GM12875 (cell line): ENCODE results near the gene EPHA7.

Source experiments
- H3K4me3 ChIP-seq: one replicate; pipeline ENCODE4 v1.5.1; 2011; ENCODE audit warnings: low read depth, low read length, control low read depth
- TF ChIP-seq, protein P1 (sequence below): IDR thresholded peaks from 2 replicates; pipeline ENCODE4 v1.5.1; 2011; ENCODE audit warnings: low read depth, mild to moderate bottlenecking, control low read depth, inconsistent platforms, low read length, moderate library complexity, borderline replicate concordance; ENCODE audit not compliant: insufficient read depth

The EPHA7 gene

DNA sequence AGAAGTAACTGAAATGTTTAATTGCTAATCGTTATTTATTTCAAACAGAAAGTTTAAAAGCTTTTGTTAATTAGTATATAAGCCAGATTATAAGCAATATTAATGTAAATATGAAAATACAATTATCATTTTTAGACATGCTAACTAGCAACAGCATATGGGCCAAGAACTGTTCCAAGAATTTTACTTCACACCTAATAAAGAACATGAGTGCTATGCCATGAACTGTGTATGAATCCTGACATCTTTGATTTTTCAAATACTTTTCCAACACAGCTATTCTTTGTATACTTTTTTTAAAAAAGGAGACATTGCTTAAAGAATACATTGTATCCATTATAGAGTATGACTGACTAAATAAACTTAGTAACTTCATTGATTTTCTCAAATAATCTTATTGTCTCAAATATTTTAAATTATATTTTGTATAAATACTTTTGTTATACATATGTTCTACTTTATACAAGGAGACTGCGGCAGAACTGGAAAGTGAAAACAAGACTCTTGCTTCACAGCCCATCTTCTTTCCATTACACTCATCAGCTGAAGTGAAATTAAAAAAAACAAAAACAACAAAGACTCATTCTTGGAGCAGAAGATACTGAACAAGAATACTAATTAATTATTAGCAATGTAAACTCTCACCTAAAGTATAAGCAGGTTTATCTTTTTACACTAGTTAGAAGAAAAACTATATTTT is 89.9 kb downstream of the EPHA7 start:
- TF ChIP-seq, protein P1, sequence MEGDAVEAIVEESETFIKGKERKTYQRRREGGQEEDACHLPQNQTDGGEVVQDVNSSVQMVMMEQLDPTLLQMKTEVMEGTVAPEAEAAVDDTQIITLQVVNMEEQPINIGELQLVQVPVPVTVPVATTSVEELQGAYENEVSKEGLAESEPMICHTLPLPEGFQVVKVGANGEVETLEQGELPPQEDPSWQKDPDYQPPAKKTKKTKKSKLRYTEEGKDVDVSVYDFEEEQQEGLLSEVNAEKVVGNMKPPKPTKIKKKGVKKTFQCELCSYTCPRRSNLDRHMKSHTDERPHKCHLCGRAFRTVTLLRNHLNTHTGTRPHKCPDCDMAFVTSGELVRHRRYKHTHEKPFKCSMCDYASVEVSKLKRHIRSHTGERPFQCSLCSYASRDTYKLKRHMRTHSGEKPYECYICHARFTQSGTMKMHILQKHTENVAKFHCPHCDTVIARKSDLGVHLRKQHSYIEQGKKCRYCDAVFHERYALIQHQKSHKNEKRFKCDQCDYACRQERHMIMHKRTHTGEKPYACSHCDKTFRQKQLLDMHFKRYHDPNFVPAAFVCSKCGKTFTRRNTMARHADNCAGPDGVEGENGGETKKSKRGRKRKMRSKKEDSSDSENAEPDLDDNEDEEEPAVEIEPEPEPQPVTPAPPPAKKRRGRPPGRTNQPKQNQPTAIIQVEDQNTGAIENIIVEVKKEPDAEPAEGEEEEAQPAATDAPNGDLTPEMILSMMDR, result no peak
- no peak overlapping the region for H3K4me3 ChIP-seq

DNA sequence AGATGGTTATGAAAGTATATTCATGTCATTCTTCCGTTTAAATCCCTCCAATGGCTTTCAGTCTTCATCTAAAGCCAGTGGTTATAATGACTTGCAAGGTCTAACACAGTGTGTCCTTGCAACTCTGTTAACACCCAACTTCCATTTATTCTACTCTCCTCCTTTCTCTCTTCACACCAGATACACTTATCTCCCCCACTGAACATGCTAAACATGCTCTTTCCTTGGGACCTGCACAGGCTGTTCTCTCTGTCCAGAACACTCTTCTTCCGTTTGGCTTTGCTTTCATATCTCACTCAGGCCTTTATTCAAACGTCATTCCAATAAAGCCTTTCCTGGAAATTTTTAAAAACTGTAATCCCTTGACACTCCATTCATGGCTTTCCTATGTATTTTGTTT is 91.5 kb downstream of the EPHA7 start:
- H3K4me3 ChIP-seq, result no peak overlapping the region
- TF ChIP-seq, protein P1, result no peak

DNA sequence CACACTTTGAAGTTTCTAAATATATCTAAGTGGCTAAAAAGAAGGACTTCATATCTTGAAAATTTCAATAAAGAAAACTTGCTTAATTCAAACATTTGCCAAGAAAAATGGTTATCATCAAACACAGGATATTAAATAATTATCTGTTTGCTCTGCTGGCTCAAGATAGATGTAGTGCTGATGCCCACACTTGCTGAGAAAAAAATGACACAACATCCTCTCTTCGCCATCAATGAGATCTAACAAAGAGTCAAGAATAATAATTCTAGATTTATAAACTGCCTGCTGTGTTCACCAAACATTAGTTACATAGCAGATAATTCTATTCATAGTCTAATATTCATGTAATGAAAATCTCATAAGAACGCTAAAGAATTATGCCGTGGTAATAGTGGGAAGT is 93.6 kb downstream of the EPHA7 start:
- TF ChIP-seq, protein P1, result no peak
- no peak overlapping the region for H3K4me3 ChIP-seq

DNA sequence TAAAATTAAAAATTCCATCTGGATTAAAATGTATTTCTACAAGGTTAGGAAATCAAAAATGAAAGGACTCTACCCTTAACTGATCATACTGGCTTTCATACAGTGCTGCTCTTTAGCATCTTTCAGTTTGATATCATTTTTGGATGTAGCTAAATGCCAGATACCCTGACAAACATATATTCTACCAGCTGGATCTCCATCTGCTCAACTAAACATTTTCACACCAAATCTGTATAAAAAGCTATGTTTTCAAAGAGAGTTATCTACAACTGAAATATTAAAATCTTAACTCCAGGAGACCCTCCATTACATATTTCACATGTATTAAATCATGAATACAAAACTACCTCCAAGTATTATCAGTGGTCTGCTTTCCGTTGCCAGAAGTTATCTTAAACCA is 95.7 kb downstream of the EPHA7 start:
- TF ChIP-seq, protein P1, result no peak
- H3K4me3 ChIP-seq, result no peak overlapping the region

DNA sequence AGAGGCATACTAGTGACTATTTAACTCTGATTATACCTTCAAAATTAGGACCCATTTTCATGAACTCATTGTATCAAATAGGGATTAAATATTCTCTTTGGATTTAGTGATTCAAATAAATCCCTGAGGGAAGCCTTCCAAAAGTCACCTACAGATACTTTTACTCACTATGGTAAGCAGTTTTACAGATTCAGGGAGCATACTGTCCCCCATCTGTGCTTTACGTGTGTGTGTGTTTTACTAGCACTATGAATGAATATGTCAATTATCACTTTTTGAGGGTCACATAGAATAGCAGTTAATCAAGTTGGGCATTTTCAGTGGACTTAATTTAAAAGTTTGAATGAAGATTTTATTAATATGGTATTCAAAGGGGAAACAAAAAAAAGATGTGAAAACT is 96.7 kb downstream of the EPHA7 start:
- TF ChIP-seq, protein P1, result no peak
- H3K4me3 ChIP-seq, result no peak overlapping the region

DNA sequence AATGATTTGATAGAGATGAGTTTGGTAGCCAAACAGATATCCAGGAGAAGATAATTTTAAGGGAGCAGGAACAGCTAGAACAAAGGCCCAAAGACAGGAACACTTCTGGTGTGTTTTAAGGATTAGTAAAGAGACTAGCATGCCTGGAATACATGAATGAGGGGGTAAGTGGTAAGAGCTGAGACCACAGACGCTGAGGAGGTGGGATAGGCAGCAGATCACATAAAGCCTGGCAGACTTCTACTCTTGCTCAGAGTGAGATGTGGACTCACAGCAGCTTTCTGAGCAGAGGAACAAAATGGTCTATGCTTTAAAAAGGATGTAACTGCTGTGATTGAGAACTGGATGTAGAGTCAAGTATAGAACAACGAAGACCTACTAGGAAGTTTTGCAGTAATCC is 100.1 kb downstream of the EPHA7 start:
- H3K4me3 ChIP-seq, result no peak overlapping the region
- TF ChIP-seq, protein P1, result no peak

DNA sequence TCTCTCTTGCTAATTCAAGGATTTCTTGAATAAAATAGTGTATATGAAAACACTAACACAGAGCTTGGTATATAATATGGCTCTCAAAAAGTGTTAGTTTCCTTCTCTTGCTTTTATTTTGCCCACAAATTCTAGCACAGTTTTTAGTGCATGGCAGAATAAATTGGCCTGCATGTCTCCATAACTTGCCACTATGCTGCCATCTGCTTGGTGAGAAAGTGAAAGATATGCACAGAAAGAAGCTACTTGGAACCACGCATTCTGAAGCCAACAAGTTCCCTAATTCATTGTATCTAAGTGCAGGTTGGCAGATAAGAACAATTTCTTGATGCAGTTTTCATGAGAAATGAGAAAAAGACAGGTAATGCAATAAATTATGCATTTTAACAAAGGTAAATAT is 101.2 kb downstream of the EPHA7 start:
- H3K4me3 ChIP-seq, result no peak overlapping the region
- TF ChIP-seq, protein P1, result no peak
